C4-2B (cell line): Measurements from ENCODE around the gene NMNAT3.

ENCODE experiments used
- CTCF ChIP-seq: fragments of 450-650 bp; conservative IDR thresholded peaks from 2 replicates; pipeline ENCODE4 v1.5.1; 2017; ENCODE audit warnings: mild to moderate bottlenecking
- ZFX ChIP-seq: fragments of 450-650 bp; IDR thresholded peaks from 2 replicates; pipeline ENCODE4 v1.6.1; 2017

- TF ChIP-seq CTCF (no peak), ZFX (no peak)
These were observed 38.1 kb upstream of the NMNAT3 start for GRCh38 chr3:139715743-139716360.
